IMR-90 (cell line): ENCODE measurements around the gene GDPD5. TPM values are rescaled to one million over a fixed set of nuclear protein-coding genes. Genes with fewer than 3 reads are reported as not detected.

Experiments used
- ATAC-seq: fragments of 200-7000 bp; cut with Tn5 transposase; 2 replicates; pipeline ENCODE4 v1.9.1; 2020; ENCODE audit warnings: low read depth, mild to moderate bottlenecking, moderate library complexity
- BruUV-seq: library from RNA; stranded (reverse); fragments of 400-500 nt; replicated peaks from 2 replicates; lab custom pipeline; 2021; lab: Mats Ljungman, UMichigan
- CTCF ChIA-PET: fragments of 300-600 bp; formaldehyde crosslinking; extraction: SDS; loops from one replicate; lab custom pipeline; 2021; ENCODE audit warnings: antibody characterized with exemption; lab: Yijun Ruan, JAX
- POLR2A ChIA-PET: fragments of 300-600 bp; sonication (Branson Sonifier 250); formaldehyde crosslinking; loops from one replicate; lab custom pipeline; 2022; ENCODE audit warnings: antibody characterized with exemption; ENCODE audit not compliant: unreplicated experiment; lab: Charles Lee
- DNase-seq: peaks from one replicate; pipeline ENCODE4 v3.0.0; 2013
- H2AFZ ChIP-seq: replicated peaks from 2 replicates; pipeline ENCODE3; 2013; ENCODE audit warnings: low read length, mild to moderate bottlenecking; ENCODE audit not compliant: poor library complexity
- H2AK5ac ChIP-seq: 2 replicates; pipeline ENCODE4 v1.6.1; 2013; ENCODE audit warnings: low read depth, low read length, inconsistent platforms
- H2AK9ac ChIP-seq: replicated peaks from 2 replicates; pipeline ENCODE3; 2013; ENCODE audit warnings: mild to moderate bottlenecking, low read depth, low read length, moderate library complexity; ENCODE audit not compliant: poor library complexity
- H2BK120ac ChIP-seq: 2 replicates; pipeline ENCODE4 v1.6.1; 2013; ENCODE audit warnings: low read depth, low read length, inconsistent platforms
- H2BK15ac ChIP-seq: 3 replicates; pipeline ENCODE4 v1.6.1; 2013; ENCODE audit warnings: low read depth, low read length, inconsistent platforms
- H2BK20ac ChIP-seq: 2 replicates; pipeline ENCODE4 v1.6.1; 2013; ENCODE audit warnings: low read depth, mild to moderate bottlenecking, inconsistent platforms, low read length, moderate library complexity
- H2BK5ac ChIP-seq: 2 replicates; pipeline ENCODE4 v1.6.1; 2013; ENCODE audit warnings: mild to moderate bottlenecking, low read depth, low read length, inconsistent platforms; ENCODE audit not compliant: poor library complexity, severe bottlenecking
- H3K14ac ChIP-seq: replicated peaks from 2 replicates; pipeline ENCODE4 v1.6.1; 2013; ENCODE audit warnings: low read depth, low read length, inconsistent platforms
- H3K18ac ChIP-seq: 2 replicates; pipeline ENCODE4 v1.6.1; 2013; ENCODE audit warnings: low read depth, low read length, control low read depth
- H3K23ac ChIP-seq: 2 replicates; pipeline ENCODE4 v1.6.1; 2013; ENCODE audit warnings: low read depth, low read length, inconsistent platforms
- H3K27ac ChIP-seq: 2 replicates; pipeline ENCODE4 v1.5.1; 2013; ENCODE audit warnings: mild to moderate bottlenecking, control low read depth, low read length; ENCODE audit not compliant: insufficient read depth
- H3K27me3 ChIP-seq: 2 replicates; pipeline ENCODE4 v1.6.1; 2013; ENCODE audit warnings: low read length; ENCODE audit not compliant: control insufficient read depth, insufficient read depth
- H3K36me3 ChIP-seq: 2 replicates; pipeline ENCODE4 v1.6.1; 2013; ENCODE audit warnings: low read length, mixed read lengths; ENCODE audit not compliant: control insufficient read depth, insufficient read depth
- H3K4ac ChIP-seq: 2 replicates; pipeline ENCODE4 v1.6.1; 2013; ENCODE audit warnings: low read depth, low read length, inconsistent platforms
- H3K4me1 ChIP-seq: 2 replicates; pipeline ENCODE4 v1.6.1; 2013; ENCODE audit warnings: low read length, mixed read lengths; ENCODE audit not compliant: control insufficient read depth, insufficient read depth
- H3K4me2 ChIP-seq: 2 replicates; pipeline ENCODE4 v1.6.1; 2013; ENCODE audit warnings: low read depth, mild to moderate bottlenecking, control low read depth, low read length, moderate library complexity
- H3K4me3 ChIP-seq: 2 replicates; pipeline ENCODE4 v1.5.1; 2013; ENCODE audit warnings: low read depth, mild to moderate bottlenecking, control low read depth, low read length, moderate library complexity; ENCODE audit not compliant: insufficient read depth
- H3K56ac ChIP-seq: 2 replicates; pipeline ENCODE4 v1.6.1; 2013; ENCODE audit warnings: low read length, inconsistent platforms; ENCODE audit not compliant: insufficient read depth; ENCODE audit errors: extremely low read depth
- H3K79me1 ChIP-seq, 2 experiments: 2 replicates each; pipeline ENCODE4 v1.6.1; 2013; ENCODE audit warnings: low read length in 2 of 2, inconsistent platforms in 1 of 2, low read depth in 1 of 2
- H3K9ac ChIP-seq: 2 replicates; pipeline ENCODE4 v1.6.1; 2013; ENCODE audit warnings: low read depth, low read length, control low read depth
- H3K9me1 ChIP-seq: 2 replicates; pipeline ENCODE4 v1.6.1; 2013; ENCODE audit warnings: low read length, inconsistent platforms; ENCODE audit not compliant: insufficient read depth
- H3K9me3 ChIP-seq: 2 replicates; pipeline ENCODE4 v1.6.1; 2013; ENCODE audit warnings: low read length; ENCODE audit not compliant: control insufficient read depth, insufficient read depth
- H4K20me1 ChIP-seq: 2 replicates; pipeline ENCODE4 v1.6.1; 2013; ENCODE audit warnings: low read length, inconsistent platforms; ENCODE audit not compliant: insufficient read depth
- H4K5ac ChIP-seq: 2 replicates; pipeline ENCODE4 v1.6.1; 2013; ENCODE audit warnings: mild to moderate bottlenecking, low read depth, low read length, control low read depth
- H4K8ac ChIP-seq, 2 experiments: 2 replicates each; pipeline ENCODE4 v1.6.1; 2013; ENCODE audit warnings: low read depth in 2 of 2, low read length in 2 of 2, control low read depth in 1 of 2, inconsistent platforms in 1 of 2
- H4K91ac ChIP-seq: 2 replicates; pipeline ENCODE4 v1.6.1; 2013; ENCODE audit warnings: low read depth, low read length, inconsistent platforms; ENCODE audit not compliant: insufficient read depth
- BHLHE40 ChIP-seq: fragments of 150-350 bp; IDR thresholded peaks from 2 replicates; pipeline ENCODE4 v1.6.1; 2016; ENCODE audit warnings: mild to moderate bottlenecking, low read depth, low read length
- CEBPB ChIP-seq: IDR thresholded peaks from 2 replicates; pipeline ENCODE4 v1.6.1; 2012; ENCODE audit warnings: low read depth, low read length, improper control_type of control experiment
- CHD1 ChIP-seq: IDR thresholded peaks from 2 replicates; pipeline ENCODE4 v1.6.1; 2012; ENCODE audit warnings: low read depth, low read length, improper control_type of control experiment
- CTCF ChIP-seq: conservative IDR thresholded peaks from 2 replicates; pipeline ENCODE4 v1.5.1; 2012; ENCODE audit warnings: mild to moderate bottlenecking, low read depth, low read length, improper control_type of control experiment
- ELK1 ChIP-seq: fragments of 150-350 bp; IDR thresholded peaks from 2 replicates; pipeline ENCODE4 v1.6.1; 2016; ENCODE audit warnings: low read depth, mild to moderate bottlenecking, low read length, moderate library complexity, borderline replicate concordance
- FOS ChIP-seq: fragments of 150-350 bp; IDR thresholded peaks from 2 replicates; pipeline ENCODE4 v1.6.1; 2016; ENCODE audit warnings: low read depth, low read length
- MAFK ChIP-seq: IDR thresholded peaks from 2 replicates; pipeline ENCODE4 v1.6.1; 2012; ENCODE audit warnings: low read depth, low read length, improper control_type of control experiment
- MAZ ChIP-seq: IDR thresholded peaks from 2 replicates; pipeline ENCODE4 v1.6.1; 2012; ENCODE audit warnings: low read depth, mild to moderate bottlenecking, low read length, improper control_type of control experiment, moderate library complexity, borderline replicate concordance
- MXI1 ChIP-seq: IDR thresholded peaks from 2 replicates; pipeline ENCODE4 v1.6.1; 2012; ENCODE audit warnings: low read depth, mild to moderate bottlenecking, low read length, moderate library complexity, borderline replicate concordance
- NFE2L2 ChIP-seq: fragments of 150-350 bp; IDR thresholded peaks from 2 replicates; pipeline ENCODE4 v1.6.1; 2016; ENCODE audit warnings: low read depth, mild to moderate bottlenecking, low read length
- POLR2A ChIP-seq: IDR thresholded peaks from 2 replicates; pipeline ENCODE4 v1.6.1; 2012; ENCODE audit warnings: mild to moderate bottlenecking, low read depth, low read length
- RAD21 ChIP-seq: IDR thresholded peaks from 2 replicates; pipeline ENCODE4 v1.6.1; 2012; ENCODE audit warnings: low read length, improper control_type of control experiment
- RCOR1 ChIP-seq: IDR thresholded peaks from 2 replicates; pipeline ENCODE4 v1.6.1; 2012; ENCODE audit warnings: mild to moderate bottlenecking, low read length, improper control_type of control experiment; ENCODE audit not compliant: insufficient replicate concordance
- RFX5 ChIP-seq: IDR thresholded peaks from 2 replicates; pipeline ENCODE4 v1.8.0; 2012; ENCODE audit warnings: low read depth, mild to moderate bottlenecking, low read length, moderate library complexity
- SMC3 ChIP-seq: fragments of 150-350 bp; IDR thresholded peaks from 2 replicates; pipeline ENCODE4 v1.6.1; 2016; ENCODE audit warnings: low read depth, mild to moderate bottlenecking, antibody characterized with exemption, low read length, moderate library complexity
- USF2 ChIP-seq: fragments of 150-350 bp; IDR thresholded peaks from 2 replicates; pipeline ENCODE4 v1.6.1; 2017; ENCODE audit warnings: mild to moderate bottlenecking, antibody characterized with exemption, low read length, low read depth
- WGBS, 2 experiments: methylation state at CpG; one replicate each; pipeline versions ENCODE4 v1.1.5 to v1.1.7; 2013; ENCODE audit warnings: missing lambda C conversion rate in 2 of 2; ENCODE audit not compliant: insufficient read length in 1 of 2; ENCODE audit errors: extremely low coverage in 2 of 2; 5-methylcytosine and 5-hydroxymethylcytosine counted together
- dilution Hi-C: fragments of 300-500 bp; cut with HindIII; formaldehyde crosslinking; loops from one replicate; pipeline ENCODE4 v1.14.3; 2018; ENCODE audit warnings: low sequenced_read_pairs; ENCODE audit not compliant: unreplicated experiment
- in situ Hi-C: fragments of 300-500 bp; cut with MboI; formaldehyde crosslinking; loops from 3 replicates; pipeline ENCODE4 v1.14.3; 2019; ENCODE audit warnings: low sequenced_read_pairs, inconsistent platforms, mixed read lengths
- intact Hi-C: fragments of 100-400 bp; cut with micrococcal nuclease; formaldehyde crosslinking; loops from 2 replicates; pipeline ENCODE4 v1.10.0; 2022
- polyA plus RNA-seq, 3 experiments: library from polyadenylated mRNA; depleted of rRNA; stranded (reverse); fragments of >200 nt; gene quantifications; 2 replicates each; pipeline ENCODE4 v1.2.3, GENCODE V29; 2012; ENCODE audit warnings: low replicate concordance in 1 of 3
- total RNA-seq: library from RNA; depleted of rRNA; stranded (reverse); fragments of >200 nt; gene quantifications from 2 replicates; pipeline ENCODE4 v1.2.3, GENCODE V29; 2012

Gene GDPD5
- total and polyA plus RNA-seq, 2 of the 4 experiments (the other 2 are of a cell fraction): 2.0 to 7.9 TPM

GRCh38 chr11:75553889-75554257 lies 28.1 kb upstream of the GDPD5 start:
- Histone ChIP-seq H2BK5ac (peak overlapping the region; percentile 51), H2AK9ac (peak overlapping the region; percentile 87), H3K4ac (peak overlapping the region; percentile 80), H3K56ac (peak overlapping the region; percentile 51; the same call in 1 of the 2 replicates), H3K23ac (0 out of 2 replicates have a peak overlapping the region, but pooled peaks have one; percentile 23), H3K14ac (peak overlapping the region; percentile 35), H4K20me1 (no peaks in the 10 kb centered on the region), H4K5ac (peak overlapping the region; percentile 5), H3K27me3 (no peaks in the 10 kb centered on the region), H3K27ac (peak overlapping the region; percentile 53), H3K9me3 (no peaks in the 10 kb centered on the region), H3K4me2 (peak overlapping the region; percentile 55), H3K4me3 (no peak overlapping the region), H2BK120ac (peak overlapping the region; percentile 29; the same call in 1 of the 2 replicates), H2AK5ac (peak overlapping the region; percentile 40), H2BK20ac (peak overlapping the region; percentile 45), H4K91ac (peak overlapping the region; percentile 59), H2BK15ac (peak overlapping the region; percentile 10; the same call in 1 of the 3 replicates), H3K18ac (peak overlapping the region; percentile 14), H3K9ac (peak overlapping the region; percentile 19), H3K4me1 (peaks cover 33% of the 10 kb centered on the region), H2AFZ (peak overlapping the region; percentile 87), H3K9me1 (peaks cover 32% of the 10 kb centered on the region), H4K8ac (peak overlapping the region in 1 of 2 experiments; percentile 38; a peak in 1 of 4 replicates), H3K79me1 (peaks cover 8 to 42% of the 10 kb centered on the region in 2 experiments), H3K36me3 (no peaks in the 10 kb centered on the region)
- ChIA-PET POLR2A (interaction anchor here (1.7 to 2.4 kb wide), 2 partner anchors 9 to 12 kb away, joined by 18 to 27 read pairs; no protein-coding TSS in a partner anchor), CTCF (interaction anchor here (0.6 to 1.3 kb wide), 3 partner anchors 8 to 23 kb away, joined by 3 to 5 read pairs (median 3); no protein-coding TSS in a partner anchor)
- DNase-seq: no peak
- no CpG with 5 or more reads among the region's 1 CpG for WGBS, 2 experiments
- in situ Hi-C loops (no loop called here), dilution Hi-C loops (no loop called here), intact Hi-C loops (no loop called here)
- no TSS peak for BruUV-seq
- ATAC-seq: no peak; the same call in 1 of the 2 replicates
- no peak for TF ChIP-seq CEBPB
- TF ChIP-seq MXI1: no peak
- no peak for TF ChIP-seq NFE2L2
- TF ChIP-seq CTCF: no peak
- no peak for TF ChIP-seq POLR2A
- no peak for TF ChIP-seq RAD21
- TF ChIP-seq USF2: no peak
- no peak for TF ChIP-seq RFX5
- TF ChIP-seq FOS: no peak
- no peak for TF ChIP-seq ELK1
- TF ChIP-seq MAZ: no peak
- TF ChIP-seq RCOR1: no peak
- no peak for TF ChIP-seq MAFK
- TF ChIP-seq SMC3: no peak
- no peak for TF ChIP-seq CHD1
- no peak for TF ChIP-seq BHLHE40
